Activated naive CD4-positive, alpha-beta T cell treated with anti-CD3 and anti-CD28 coated beads, Interleukin-2, amount 10 ng/mL, durations not matched to agents 7 days and 5 days (primary cell): ENCODE data around the gene PSENEN.
"Not testable (repeated sequence)": the region's sequence is repeated elsewhere in the genome, so short reads cannot be mapped to it uniquely, and the experiment has no call there.

Experiments used
- CTCF ChIA-PET: fragments of 350-600 bp; sonication (Branson Sonifier 250); formaldehyde crosslinking; loops from one replicate; lab custom pipeline; 2021; ENCODE audit warnings: antibody characterized with exemption; lab: Charles Lee
- DNase-seq: peaks from one replicate; pipeline ENCODE4 v3.0.0-alpha.2; 2020
- H3K27ac Mint-ChIP-seq: one replicate; pipeline ENCODE4 v1.8.0; 2021; ENCODE audit warnings: mild to moderate bottlenecking, moderate library complexity, mixed read lengths
- H3K27me3 Mint-ChIP-seq: one replicate; pipeline ENCODE4 v1.8.0; 2021; ENCODE audit warnings: mild to moderate bottlenecking, mixed read lengths
- H3K36me3 Mint-ChIP-seq: one replicate; pipeline ENCODE4 v1.8.0; 2021; ENCODE audit warnings: mixed read lengths
- H3K4me1 Mint-ChIP-seq: one replicate; pipeline ENCODE4 v1.8.0; 2021; ENCODE audit warnings: mixed read lengths
- H3K4me3 Mint-ChIP-seq: one replicate; pipeline ENCODE4 v1.8.0; 2021; ENCODE audit warnings: mild to moderate bottlenecking, moderate library complexity, mixed read lengths
- H3K9me3 Mint-ChIP-seq: one replicate; pipeline ENCODE4 v1.8.0; 2021; ENCODE audit warnings: mixed read lengths

The PSENEN gene

GRCh38 chr19:35756377-35757230 is 11.2 kb downstream of the PSENEN start, which contains the start of gene HSPB6:
Gene HSPB6, minus strand, starts transcription at chr19:35757029. Its CDS starts 21 bp downstream, at chr19:35757008.
- H3K4me1 Mint-ChIP-seq, result peaks cover 44% of the 10 kb centered on the region
- H3K36me3 Mint-ChIP-seq, result peaks cover 27% of the 10 kb centered on the region
- H3K9me3 Mint-ChIP-seq, result no peaks in the 10 kb centered on the region
- peaks cover 13% of the 10 kb centered on the region for H3K27me3 Mint-ChIP-seq
- CTCF ChIA-PET, result no interaction called here
- peak within 1 kb of the TSS; percentile 95 for H3K27ac Mint-ChIP-seq
- H3K4me3 Mint-ChIP-seq, result peak within 1 kb of the TSS; percentile 93
- DNase-seq, result no peak

- H3K27ac Mint-ChIP-seq, result peak overlapping the region; percentile 95
- H3K27me3 Mint-ChIP-seq, result peaks cover 13% of the 10 kb centered on the region
- peak; percentile 46 for DNase-seq
- H3K9me3 Mint-ChIP-seq, result no peaks in the 10 kb centered on the region
- CTCF ChIA-PET, result no interaction called here
- H3K36me3 Mint-ChIP-seq, result peaks cover 33% of the 10 kb centered on the region
- H3K4me1 Mint-ChIP-seq, result peaks cover 46% of the 10 kb centered on the region
- peak overlapping the region; percentile 93 for H3K4me3 Mint-ChIP-seq
Measured at GRCh38 chr19:35757231-35757748, 11.8 kb downstream of the PSENEN start.

- H3K4me3 Mint-ChIP-seq, result peak within 1 kb of the TSS; percentile 93
- H3K27me3 Mint-ChIP-seq, result peaks cover 13% of the 10 kb centered on the region
- H3K4me1 Mint-ChIP-seq, result peaks cover 46% of the 10 kb centered on the region
- peaks cover 33% of the 10 kb centered on the region for H3K36me3 Mint-ChIP-seq
- DNase-seq, result peak; percentile 99
- CTCF ChIA-PET, result no interaction called here
- H3K27ac Mint-ChIP-seq, result peak within 1 kb of the TSS; percentile 95
- H3K9me3 Mint-ChIP-seq, result no peaks in the 10 kb centered on the region
Measured at GRCh38 chr19:35757749-35758608, 12.5 kb downstream of the PSENEN start, which contains the start of gene PROSER3. Gene PROSER3, plus strand, starts transcription at chr19:35758176. Its CDS starts 40 bp downstream, at chr19:35758216.

DNA sequence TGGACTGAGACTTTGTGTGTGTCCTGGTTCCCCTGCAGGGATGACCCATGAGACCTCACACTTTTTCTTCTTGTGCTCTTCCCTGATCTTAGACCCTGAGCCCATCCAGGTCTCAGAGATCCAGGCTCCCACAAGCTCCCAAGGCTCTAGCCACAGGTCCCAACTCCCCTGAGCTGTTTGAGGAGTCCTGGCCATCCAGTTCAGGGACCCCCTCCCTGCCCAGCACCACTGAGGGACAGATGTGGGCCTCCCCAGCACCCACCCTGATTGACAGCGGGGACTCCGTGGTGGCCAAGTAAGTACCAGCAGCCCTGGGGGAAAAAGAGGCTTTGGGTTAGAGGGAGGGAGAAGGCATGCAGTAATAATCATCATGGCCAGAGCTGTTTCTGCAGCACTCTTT is 14.2 kb downstream of the PSENEN start:
- H3K4me1 Mint-ChIP-seq, result peaks cover 46% of the 10 kb centered on the region
- CTCF ChIA-PET, result no interaction called here
- H3K27ac Mint-ChIP-seq, result peak overlapping the region; percentile 66
- H3K4me3 Mint-ChIP-seq, result peak overlapping the region; percentile 93
- peaks cover 13% of the 10 kb centered on the region for H3K27me3 Mint-ChIP-seq
- no peaks in the 10 kb centered on the region for H3K9me3 Mint-ChIP-seq
- DNase-seq, result no peak
- peaks cover 26% of the 10 kb centered on the region for H3K36me3 Mint-ChIP-seq

DNA sequence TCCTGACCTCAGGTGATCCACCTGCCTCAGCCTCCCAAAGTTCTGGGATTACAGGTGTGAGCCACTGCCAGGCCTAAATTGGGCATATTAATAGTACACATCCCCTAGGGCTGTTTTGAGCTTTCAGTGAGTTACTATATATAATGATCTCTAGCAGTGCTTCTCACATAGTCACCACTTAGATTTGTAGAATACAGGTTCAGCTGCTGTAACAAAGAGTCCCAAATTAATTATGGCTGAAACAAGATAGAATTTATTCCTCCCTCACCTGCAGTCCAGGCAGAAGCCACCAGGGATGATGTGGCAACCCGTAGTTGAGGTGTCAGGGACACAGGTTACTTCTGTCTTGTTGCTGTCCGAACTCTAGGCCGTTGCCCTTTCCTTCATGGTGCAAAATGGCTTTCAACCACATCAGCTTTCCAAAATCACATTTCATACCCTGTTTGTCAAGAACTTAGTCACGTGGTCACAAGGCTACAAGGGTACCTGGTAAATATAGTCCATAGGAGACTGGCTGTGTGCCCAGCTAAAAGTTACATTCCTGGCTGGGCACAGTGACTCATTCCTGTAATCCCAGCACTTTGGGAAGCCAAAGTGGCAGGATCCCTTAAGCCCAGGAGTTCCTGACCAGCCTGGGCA is 15.4 kb downstream of the PSENEN start:
- CTCF ChIA-PET, result no interaction called here
- Mint-ChIP-seq H3K27ac (no peak overlapping the region), H3K4me1 (peaks cover 42% of the 10 kb centered on the region), H3K27me3 (peaks cover 13% of the 10 kb centered on the region), H3K9me3 (no peaks in the 10 kb centered on the region), H3K4me3 (no peak overlapping the region), H3K36me3 (peaks cover 26% of the 10 kb centered on the region)
- DNase-seq, result no peak

DNA sequence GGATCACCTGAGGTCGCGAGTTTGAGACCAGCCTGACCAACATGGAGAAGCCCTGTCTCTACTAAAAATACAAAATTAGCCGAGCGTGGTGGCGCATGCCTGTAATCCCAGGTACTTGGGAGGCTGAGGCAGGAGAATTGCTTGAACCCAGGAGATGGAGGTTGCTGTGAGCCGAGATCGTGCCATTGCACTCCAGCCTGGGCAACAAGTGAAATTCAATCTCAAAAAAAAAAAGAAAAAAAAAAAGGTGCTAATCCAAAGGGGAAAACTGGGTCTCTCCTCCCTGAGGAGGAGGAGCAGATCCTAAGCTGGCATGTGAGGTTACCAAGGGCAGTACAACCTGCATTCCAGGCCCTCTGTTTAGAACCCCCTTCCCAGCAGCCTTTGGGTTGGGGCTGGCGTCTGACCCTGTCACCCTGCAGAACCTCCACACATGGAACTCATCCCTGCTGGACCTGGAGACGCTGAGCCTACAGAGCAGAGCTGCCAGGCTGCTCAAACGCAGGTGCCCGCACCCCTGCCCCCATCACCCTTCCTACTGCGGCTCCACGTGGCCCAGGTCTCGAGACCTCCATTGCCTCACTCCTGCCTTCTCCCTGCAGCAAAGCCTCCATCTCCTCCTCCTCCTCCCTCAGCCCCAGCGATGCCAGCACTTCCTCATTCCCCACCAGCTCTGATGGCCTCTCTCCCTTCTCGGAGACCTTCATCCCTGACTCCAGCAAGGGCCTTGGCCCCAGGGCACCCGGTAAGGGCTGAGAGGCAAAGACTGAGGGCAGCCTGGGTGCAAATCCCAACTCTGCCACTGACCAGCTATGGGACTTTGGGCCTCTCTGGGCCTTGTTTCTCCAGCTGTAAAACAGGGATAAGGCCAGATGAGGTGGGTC is 19.2 kb downstream of the PSENEN start:
- H3K27ac Mint-ChIP-seq, result no peak overlapping the region
- peaks cover 27% of the 10 kb centered on the region for H3K36me3 Mint-ChIP-seq
- CTCF ChIA-PET, result interaction anchor here (1.0 to 1.3 kb wide), 2 partner anchors 12 to 14 kb away, joined by 3 read pairs; no protein-coding TSS in a partner anchor
- H3K4me3 Mint-ChIP-seq, result no peak overlapping the region
- DNase-seq, result no peak
- H3K4me1 Mint-ChIP-seq, result peaks cover 10% of the 10 kb centered on the region
- no peaks in the 10 kb centered on the region for H3K9me3 Mint-ChIP-seq
- no peaks in the 10 kb centered on the region for H3K27me3 Mint-ChIP-seq

GRCh38 chr19:35766571-35767104 is 21.2 kb downstream of the PSENEN start:
- DNase-seq, result no peak
- H3K27me3 Mint-ChIP-seq, result no peaks in the 10 kb centered on the region
- peaks cover 21% of the 10 kb centered on the region for H3K36me3 Mint-ChIP-seq
- peaks cover 5% of the 10 kb centered on the region for H3K4me1 Mint-ChIP-seq
- no peak overlapping the region for H3K27ac Mint-ChIP-seq
- no peak overlapping the region for H3K4me3 Mint-ChIP-seq
- no peaks in the 10 kb centered on the region for H3K9me3 Mint-ChIP-seq
- CTCF ChIA-PET, result interaction anchor here (0.8 kb wide), 1 partner anchor 14 kb away, joined by 3 read pairs; no protein-coding TSS in a partner anchor

DNA sequence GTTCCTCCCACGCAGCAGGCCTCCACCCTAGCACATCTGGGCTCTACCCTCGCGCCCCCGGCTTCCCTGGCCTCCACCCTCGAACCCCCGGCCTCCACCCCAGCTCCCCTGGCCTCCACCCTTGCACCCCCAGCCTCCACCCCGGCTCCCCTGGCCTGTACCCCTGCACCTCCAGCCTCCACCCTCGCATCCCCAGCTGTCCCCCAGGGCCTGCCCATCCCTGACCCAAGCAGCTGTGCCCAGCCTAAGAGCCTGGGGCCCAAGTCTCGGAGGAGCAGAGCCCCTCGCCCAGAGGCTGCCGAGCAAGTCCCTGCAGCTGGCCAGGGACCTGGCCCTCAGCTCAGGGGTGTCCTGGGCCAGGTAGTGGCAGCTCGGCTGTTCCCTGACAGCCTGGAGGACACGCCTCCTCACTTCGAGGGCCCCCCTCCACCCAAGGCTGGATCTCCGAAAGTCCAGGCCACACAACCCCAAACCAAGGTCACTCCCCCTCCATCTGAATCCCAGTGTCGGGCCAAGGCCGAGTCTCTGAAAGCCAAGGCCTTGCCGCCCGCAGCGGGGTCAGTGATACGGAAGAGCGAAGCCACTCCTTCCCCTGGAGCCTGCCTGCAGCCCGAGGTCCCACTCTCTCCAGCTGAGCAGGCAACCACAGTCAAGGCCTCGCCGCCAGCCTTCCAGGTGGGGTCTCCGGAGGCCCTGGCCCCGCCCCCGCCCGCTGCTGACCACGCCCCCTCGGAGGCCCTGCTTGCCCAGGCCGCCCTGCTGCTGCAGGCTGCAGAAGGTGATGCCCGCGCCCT is 22.0 kb downstream of the PSENEN start:
- CTCF ChIA-PET, result interaction anchor here (1.0 kb wide), 1 partner anchor 52 kb away, joined by 3 read pairs; no protein-coding TSS in a partner anchor
- Mint-ChIP-seq H3K27me3 (no peaks in the 10 kb centered on the region), H3K9me3 (no peaks in the 10 kb centered on the region), H3K4me1 (peaks cover 3% of the 10 kb centered on the region), H3K36me3 (peaks cover 16% of the 10 kb centered on the region), H3K27ac (no peak overlapping the region), H3K4me3 (no peak overlapping the region)
- DNase-seq, result no peak

DNA sequence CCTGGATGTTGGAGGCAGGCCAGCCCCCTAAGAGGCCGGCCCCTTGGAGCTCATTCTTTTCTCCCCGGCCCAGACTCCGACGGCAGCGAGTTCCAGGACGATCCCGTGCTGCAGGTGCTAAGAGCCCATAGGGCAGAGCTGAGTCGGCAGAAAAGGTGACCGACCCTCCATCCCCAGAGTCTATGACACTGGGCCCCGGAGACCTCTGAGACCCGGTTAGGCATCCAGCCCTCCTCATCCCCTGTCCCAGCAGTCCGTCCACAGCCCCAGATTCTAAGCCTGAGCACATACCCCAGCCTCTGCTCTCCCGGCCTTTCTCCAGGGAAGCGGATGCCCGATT is 22.6 kb downstream of the PSENEN start:
- Mint-ChIP-seq H3K4me1 (peaks cover 3% of the 10 kb centered on the region), H3K27ac (no peak overlapping the region), H3K27me3 (no peaks in the 10 kb centered on the region), H3K36me3 (peaks cover 16% of the 10 kb centered on the region), H3K9me3 (no peaks in the 10 kb centered on the region), H3K4me3 (no peak overlapping the region)
- DNase-seq, result no peak
- CTCF ChIA-PET, result interaction anchor here (1.0 kb wide), 1 partner anchor 52 kb away, joined by 3 read pairs; no protein-coding TSS in a partner anchor

GRCh38 chr19:35772362-35772761 is 26.9 kb downstream of the PSENEN start:
- peaks cover 25% of the 10 kb centered on the region for H3K4me1 Mint-ChIP-seq
- CTCF ChIA-PET, H3K4me3 Mint-ChIP-seq, H3K9me3 Mint-ChIP-seq, H3K27ac Mint-ChIP-seq, H3K27me3 Mint-ChIP-seq, DNase-seq: not testable (repeated sequence)
- peaks cover 17% of the 10 kb centered on the region for H3K36me3 Mint-ChIP-seq

DNA sequence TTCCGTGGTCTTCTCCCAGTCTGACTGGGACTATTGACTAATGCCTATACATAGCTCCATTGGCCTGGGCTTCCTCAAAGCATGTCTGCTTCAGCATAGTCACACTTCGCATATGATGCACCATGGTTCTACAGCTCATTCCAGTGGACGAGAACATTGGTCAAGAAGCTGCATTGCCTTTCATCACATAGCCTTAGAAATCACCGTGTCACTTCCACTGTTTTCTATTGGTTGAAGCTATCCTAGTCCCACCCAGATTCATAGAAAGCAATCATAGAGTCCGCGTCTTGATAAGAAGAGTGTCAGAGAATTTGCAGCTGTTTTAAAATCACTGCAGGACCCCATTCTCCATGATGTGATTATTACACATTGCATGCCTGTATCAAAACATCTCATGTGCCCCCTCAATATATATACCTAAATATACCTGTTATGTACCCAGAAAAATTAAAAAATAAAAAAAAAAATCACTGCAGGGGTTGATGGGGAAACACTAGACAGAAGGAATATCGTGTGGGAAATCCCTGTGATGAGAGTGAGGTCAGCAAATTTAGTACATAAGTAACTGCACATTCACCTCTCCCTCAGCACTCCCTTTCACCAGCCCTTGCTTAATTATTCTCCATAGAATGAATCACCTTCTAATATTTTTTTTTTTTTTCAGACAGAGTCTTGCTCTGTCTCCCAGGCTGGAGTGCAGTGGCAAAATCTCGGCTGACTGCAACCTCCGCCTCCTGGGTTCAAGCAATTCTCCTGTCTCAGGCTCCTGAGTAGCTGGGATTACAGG is 27.8 kb downstream of the PSENEN start:
- Mint-ChIP-seq H3K27me3 (no peaks in the 10 kb centered on the region), H3K4me3 (no peak overlapping the region), H3K36me3 (peaks cover 20% of the 10 kb centered on the region), H3K9me3 (no peaks in the 10 kb centered on the region), H3K4me1 (peaks cover 31% of the 10 kb centered on the region), H3K27ac (no peak overlapping the region)
- CTCF ChIA-PET, result no interaction called here
- DNase-seq, result no peak
